K562 (cell line): ENCODE measurements around the gene ERFL. TPM values are rescaled to one million over a fixed set of nuclear protein-coding genes. Genes with fewer than 3 reads are reported as not detected.
A peak's percentile ranks its signal among the peaks of the same experiment; 100 is the strongest.

Experiments
- ATAC-seq: fragments of 200-7000 bp; cut with Tn5 transposase; 3 replicates; pipeline ENCODE4 v1.9.1; 2020; ENCODE audit warnings: moderate library complexity
- BruUV-seq: library from RNA; stranded (reverse); fragments of 400-500 nt; replicated peaks from 2 replicates; lab custom pipeline; 2021; lab: Mats Ljungman, UMichigan
- CTCF ChIA-PET: fragments of 300-600 bp; formaldehyde crosslinking; extraction: SDS; loops from one replicate; lab custom pipeline; 2021; ENCODE audit warnings: low intra/inter-chr PET ratio; lab: Yijun Ruan, JAX
- POLR2A ChIA-PET: fragments of 300-600, 350-650 bp; sonication (Branson Sonifier 250); formaldehyde crosslinking; extraction: SDS; loops from one replicate; lab custom pipeline; 2021; ENCODE audit warnings: antibody characterized with exemption, inconsistent platforms; lab: Yijun Ruan, JAX
- DNase-seq, 4 experiments: peaks; one replicate each; pipeline versions ENCODE4 v3.0.0 to v3.0.0-alpha.2; 2011 to 2018; ENCODE audit warnings: low spot score in 3 of 4, mixed read lengths in 3 of 4; ENCODE audit errors: extremely low read depth in 1 of 4
- FAIRE-seq: peaks from 2 replicates; lab custom pipeline; 2011; peaks lifted over from hg19 to GRCh38; lab: Jason Lieb, UNC
- H2AFZ ChIP-seq: 2 replicates; pipeline ENCODE4 v1.6.0; 2011; ENCODE audit warnings: low read depth, low read length, control low read depth, inconsistent platforms
- H3K27ac ChIP-seq: fragments of 200-600 bp; 3 replicates; pipeline ENCODE4 v1.8.0; 2011; ENCODE audit warnings: low read depth, mild to moderate bottlenecking, control low read depth, inconsistent platforms, low read length, moderate library complexity, mixed read lengths; ENCODE audit errors: extremely low read depth
- H3K27me3 ChIP-seq, 2 experiments: fragments of 300-600 bp in 1 of 2; 2 replicates in 1 of 2; 3 replicates in 1 of 2; pipeline versions ENCODE4 v1.6.0 to v1.8.0; 2011; ENCODE audit warnings: inconsistent platforms in 2 of 2, low read length in 2 of 2, mild to moderate bottlenecking in 1 of 2, mixed read lengths in 1 of 2, moderate library complexity in 1 of 2; ENCODE audit not compliant: control insufficient read depth in 2 of 2, insufficient read depth in 2 of 2
- H3K36me3 ChIP-seq: fragments of 300-600 bp; 3 replicates; pipeline ENCODE4 v1.8.0; 2011; ENCODE audit warnings: mild to moderate bottlenecking, low read length, inconsistent platforms; ENCODE audit not compliant: control insufficient read depth, insufficient read depth
- H3K4me1 ChIP-seq, 2 experiments: fragments of 200-600 bp in 1 of 2; replicated peaks in 1 of 2; 2 replicates in 1 of 2; 3 replicates in 1 of 2; pipeline versions ENCODE4 v1.5.1 to v1.8.0; 2011; ENCODE audit warnings: inconsistent platforms in 2 of 2, low read length in 2 of 2, mild to moderate bottlenecking in 1 of 2, mixed read lengths in 1 of 2, moderate library complexity in 1 of 2; ENCODE audit not compliant: control insufficient read depth in 2 of 2, insufficient read depth in 2 of 2
- H3K4me2 ChIP-seq: 2 replicates; pipeline ENCODE4 v1.6.1; 2011; ENCODE audit warnings: low read length, control low read depth, inconsistent platforms, mixed read lengths; ENCODE audit not compliant: insufficient read depth
- H3K4me3 ChIP-seq: fragments of 200-600 bp; sonication (generic), shearing (Covaris generic); 2 replicates; pipeline ENCODE4 v1.5.1; 2016; ENCODE audit warnings: control low read depth, inconsistent platforms
- H3K79me2 ChIP-seq: fragments of 200-600 bp; 3 replicates; pipeline ENCODE4 v1.8.0; 2011; ENCODE audit warnings: low read length, inconsistent platforms; ENCODE audit not compliant: control insufficient read depth, insufficient read depth
- H3K9ac ChIP-seq, 2 experiments: 2 replicates each; pipeline versions ENCODE4 v1.6.0 to v1.6.1; 2011; ENCODE audit warnings: low read depth in 2 of 2, low read length in 2 of 2, control low read depth in 1 of 2, inconsistent platforms in 1 of 2, mild to moderate bottlenecking in 1 of 2, mixed read lengths in 1 of 2; ENCODE audit not compliant: insufficient read depth in 1 of 2
- H3K9me1 ChIP-seq: one replicate; pipeline ENCODE4 v1.6.0; 2011; ENCODE audit warnings: inconsistent platforms, mild to moderate bottlenecking, low read length, moderate library complexity; ENCODE audit not compliant: control insufficient read depth, insufficient read depth
- H3K9me3 ChIP-seq: replicated peaks from 2 replicates; pipeline ENCODE4 v1.5.1; 2011; ENCODE audit warnings: low read depth, low read length, inconsistent platforms; ENCODE audit not compliant: control insufficient read depth, insufficient read depth
- H4K20me1 ChIP-seq: replicated peaks from 2 replicates; pipeline ENCODE4 v1.6.1; 2011; ENCODE audit warnings: low read length, inconsistent platforms, mixed read lengths; ENCODE audit not compliant: control insufficient read depth, insufficient read depth
- C11orf30 ChIP-seq: fragments of 450-650 bp; IDR thresholded peaks from 2 replicates; pipeline ENCODE4 v1.6.1; 2016; ENCODE audit warnings: low read depth, mild to moderate bottlenecking
- KDM4B ChIP-seq, 2 experiments: fragments of 450-650 bp in 1 of 2; sonication (generic) in 1 of 2; IDR thresholded peaks; 2 replicates each; pipeline ENCODE4 v1.6.1; 2016 to 2017; ENCODE audit warnings: borderline replicate concordance in 2 of 2, antibody characterized with exemption in 1 of 2, low read depth in 1 of 2, mild to moderate bottlenecking in 1 of 2
- MAX ChIP-seq: sonication (generic); formaldehyde crosslinking; IDR thresholded peaks from 2 replicates; pipeline ENCODE4 v1.9.0; 2022; ENCODE audit warnings: mild to moderate bottlenecking, missing genetic modification reagents
- MCM3 ChIP-seq: fragments of 450-650 bp; IDR thresholded peaks from 2 replicates; pipeline ENCODE4 v1.6.1; 2016
- MIER1 ChIP-seq: fragments of 450-650 bp; IDR thresholded peaks from 2 replicates; pipeline ENCODE4 v1.6.1; 2016; ENCODE audit warnings: antibody characterized with exemption, mild to moderate bottlenecking, low read depth
- MYC ChIP-seq, 2 experiments: fragments of 250-450 bp in 1 of 2; sonication (Bioruptor Pico) in 1 of 2; IDR thresholded peaks; 2 replicates each; pipeline versions ENCODE4 v1.5.1 to v1.6.1; 2012 to 2021; ENCODE audit warnings: low read depth in 2 of 2, borderline replicate concordance in 1 of 2, improper control_type of control experiment in 1 of 2, low read length in 1 of 2, mild to moderate bottlenecking in 1 of 2, moderate library complexity in 1 of 2
- PML ChIP-seq: IDR thresholded peaks from 2 replicates; pipeline ENCODE4 v1.6.1; 2012; ENCODE audit warnings: low read length, inconsistent platforms
- RERE ChIP-seq: sonication (generic); formaldehyde crosslinking; IDR thresholded peaks from 2 replicates; pipeline ENCODE4 v1.8.0; 2023; ENCODE audit warnings: missing genetic modification reagents, mild to moderate bottlenecking, borderline replicate concordance
- SMAD2 ChIP-seq: fragments of 150-350 bp; IDR thresholded peaks from 2 replicates; pipeline ENCODE4 v1.6.1; 2014; ENCODE audit warnings: low read depth, mild to moderate bottlenecking, low read length
- TBP ChIP-seq: optimal IDR thresholded peaks from 2 replicates; pipeline ENCODE3; 2011; ENCODE audit warnings: low read depth, low read length, improper control_type of control experiment
- TRIM24 ChIP-seq, 2 experiments: fragments of 450-650 bp; IDR thresholded peaks; 2 replicates each; pipeline ENCODE4 v1.6.1; 2016
- ZNF511 ChIP-seq: sonication (generic); formaldehyde crosslinking; IDR thresholded peaks from 2 replicates; pipeline ENCODE4 v1.8.0; 2022; ENCODE audit warnings: mild to moderate bottlenecking, missing genetic modification reagents
- ZNF740 ChIP-seq, 3 experiments: fragments of 200-800 bp in 1 of 3; sonication (Bioruptor generic) in 1 of 3; sonication (generic) in 1 of 3; formaldehyde crosslinking in 1 of 3; IDR thresholded peaks; 2 replicates each; pipeline versions ENCODE4 v1.6.1 to v1.8.0; 2016 to 2022; ENCODE audit warnings: mild to moderate bottlenecking in 2 of 3, missing compliant biosample characterization in 2 of 3, missing genetic modification characterization in 2 of 3, missing genetic modification reagents in 1 of 3
- ZNF764 ChIP-seq: fragments of 250-450 bp; sonication (Bioruptor Pico); IDR thresholded peaks from 2 replicates; pipeline ENCODE4 v1.4.0; 2020; ENCODE audit warnings: low read depth, mild to moderate bottlenecking, moderate library complexity
- WGBS: fragments of 100-300 bp; shearing (Covaris generic); methylation state at CpG from one replicate; pipeline ENCODE4 v1.1.6; 2016; ENCODE audit warnings: low coverage, mixed read lengths; ENCODE audit not compliant: insufficient coverage; ENCODE audit errors: missing lambda C conversion rate; 5-methylcytosine and 5-hydroxymethylcytosine counted together
- in situ Hi-C: fragments of 300-500 bp; cut with MboI; formaldehyde crosslinking; loops from 4 replicates; pipeline ENCODE4 v1.15.0; 2018; ENCODE audit warnings: inconsistent platforms, mixed read lengths
- intact Hi-C: fragments of 100-400 bp; cut with micrococcal nuclease; formaldehyde crosslinking; loops from 2 replicates; pipeline ENCODE4 v1.14.2; 2022
- polyA plus RNA-seq, 8 experiments: library from polyadenylated mRNA; depleted of rRNA in 4 of 8; stranded (reverse) in 5 of 8; unstranded in 3 of 8; fragments of >200 nt; fragmentation: Nextera tagmentation in 2 of 8; fragmentation: Illumina TruSeq in 1 of 8; extraction: Ambion mirVana in 2 of 8; extraction: Trizol in 1 of 8; gene quantifications; 2 replicates each; pipeline versions ENCODE4 v1.2.1 to v1.2.3, GENCODE V29; 2011 to 2014; ENCODE audit warnings: inconsistent platforms in 1 of 8, missing spikeins in 1 of 8
- total RNA-seq, 7 experiments: library from RNA; depleted of rRNA in 6 of 7; stranded (reverse); fragments of >200 nt in 6 of 7; fragmentation: Illumina TruSeq in 2 of 7; extraction: Trizol in 2 of 7; gene quantifications; 2 replicates each; pipeline versions ENCODE4 v1.2.1 to v1.2.3, GENCODE V29; 2011 to 2021; ENCODE audit warnings: low replicate concordance in 1 of 7

ERFL gene
- total and polyA plus RNA-seq, 9 of the 15 experiments (the other 6 are each of a cell fraction or from before 2014, with no cell fraction given), result 0.07 to 0.75 (median 0.32) TPM; not detected in 4

- in situ Hi-C loops, result no loop called here
- no peaks in the 10 kb centered on the region for H3K36me3 ChIP-seq
- H3K9me3 ChIP-seq, result no peaks in the 10 kb centered on the region; the same call in 1 of the 2 replicates
- no peak overlapping the region for H2AFZ ChIP-seq
- no peaks in the 10 kb centered on the region for H3K79me2 ChIP-seq
- no peaks in the 10 kb centered on the region for H3K9me1 ChIP-seq
- H3K27ac ChIP-seq, result no peak overlapping the region
- H4K20me1 ChIP-seq, result peaks cover 8% of the 10 kb centered on the region; the same call in 1 of the 2 replicates
- no peak overlapping the region for H3K9ac ChIP-seq
- no peak for ATAC-seq
- peaks cover 16 to 42% of the 10 kb centered on the region in 2 experiments for H3K27me3 ChIP-seq
- DNase-seq, result no peak
- no TSS peak for BruUV-seq
- POLR2A ChIA-PET, result interaction anchor here (1.0 kb wide), 1 partner anchor 30 kb away, joined by 4 read pairs; no protein-coding TSS in a partner anchor
- peaks cover 0 to 30% of the 10 kb centered on the region in 2 experiments; a peak in 3 of 5 replicates for H3K4me1 ChIP-seq
- H3K4me3 ChIP-seq, result no peak overlapping the region
- peak; percentile 82 for FAIRE-seq
- intact Hi-C loops, result no loop called here
- CTCF ChIA-PET, result no interaction called here
- WGBS, result 16% methylated on average over 5 of the region's 5 CpGs
- no peak overlapping the region for H3K4me2 ChIP-seq
- peak; percentile 18; the same call in 1 of the 2 replicates for TF ChIP-seq MAX (CRISPR knock-in tag)
- 0 out of 2 replicates have a peak, but pooled peaks have one; percentile 22 for TF ChIP-seq ZNF740 (CRISPR knock-in tag; IDR thresholded peaks at IDR 0.05)
- TF ChIP-seq ZNF740 (tag; IDR thresholded peaks at IDR 0.05), result no peak
- TF ChIP-seq KDM4B (IDR thresholded peaks at IDR 0.05; ENCODE audit: borderline replicate concordance in 2 of 2, low read depth in 1 of 2), result no peak
- no peak for TF ChIP-seq TBP
- no peak for TF ChIP-seq SMAD2
- no peak for TF ChIP-seq MIER1
- no peak for TF ChIP-seq ZNF511
- no peak for TF ChIP-seq TRIM24 (IDR thresholded peaks at IDR 0.05)
- no peak for TF ChIP-seq C11orf30
- TF ChIP-seq MCM3, result no peak
- TF ChIP-seq PML, result no peak
- TF ChIP-seq MYC (IDR thresholded peaks at IDR 0.05; ENCODE audit: low read depth, low read length), result no peak
- no peak for TF ChIP-seq MYC (CRISPR knock-in tag; IDR thresholded peaks at IDR 0.05; ENCODE audit: borderline replicate concordance, low read depth)
- TF ChIP-seq ZNF764, result no peak
- no peak for TF ChIP-seq RERE (CRISPR knock-in tag)
Measured at GRCh38 chr19:41918653-41919244, 9.5 kb downstream of the ERFL start.
